ENCODE results near the gene CCP110. TPM values are rescaled to one million over a fixed set of nuclear protein-coding genes. Genes with fewer than 3 reads are reported as not detected.

CCP110 gene
- total RNA-seq, 1 experiment from 2014 or later: 5.4 TPM

DNA sequence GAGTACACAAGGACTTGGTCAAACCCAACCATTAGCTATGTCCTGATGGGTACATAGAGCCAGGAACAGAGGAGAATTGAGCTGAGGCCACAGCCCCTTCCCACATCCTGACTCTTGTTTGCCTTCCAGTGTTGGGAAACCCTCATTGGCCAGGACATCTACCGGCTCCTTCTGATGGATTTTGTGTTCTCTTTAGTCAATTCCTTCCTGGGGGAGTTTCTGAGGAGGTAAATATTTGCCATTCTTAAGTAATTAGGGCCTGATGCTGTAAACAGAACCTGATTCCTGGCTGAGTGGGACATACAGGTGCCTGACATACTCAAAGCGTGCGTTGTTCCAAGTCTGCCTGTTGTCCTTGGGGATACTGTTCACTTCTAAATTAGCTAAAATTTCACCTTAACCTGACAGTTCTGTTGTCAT lies 44.4 kb upstream of the CCP110 start:
- Histone ChIP-seq H3F3A (ENCODE audit: low read length, unreplicated experiment) (no peaks in the 10 kb centered on the region), H3K9ac (ENCODE audit: low read length) (no peak overlapping the region), H3K4me2 (ENCODE audit: low read length) (no peak overlapping the region), H3K27me3 (ENCODE audit: low read length) (no peaks in the 10 kb centered on the region), H3K27ac (ENCODE audit: low read length) (no peak overlapping the region), H3K4me1 (ENCODE audit: insufficient read depth, low read length) (peaks cover 17% of the 10 kb centered on the region), H3K36me3 (ENCODE audit: low read depth, low read length) (peaks cover 6% of the 10 kb centered on the region), H4K20me1 (ENCODE audit: low read length) (no peaks in the 10 kb centered on the region), H3K9me2 (replicated peaks; ENCODE audit: low read length) (no peaks in the 10 kb centered on the region), H2AFZ (ENCODE audit: low read length) (no peak overlapping the region), H3K4me3 (ENCODE audit: low read length) (no peak overlapping the region), H3K9me3 (ENCODE audit: low read length) (no peaks in the 10 kb centered on the region), H3K79me2 (ENCODE audit: low read length) (no peaks in the 10 kb centered on the region)
- no peak for TF ChIP-seq EZH2phosphoT487 (IDR thresholded peaks at IDR 0.05; ENCODE audit: borderline replicate concordance, low read length)
- no peak for TF ChIP-seq EZH2 (IDR thresholded peaks at IDR 0.05; ENCODE audit: low read length, unreplicated experiment)
- TF ChIP-seq, protein P1, sequence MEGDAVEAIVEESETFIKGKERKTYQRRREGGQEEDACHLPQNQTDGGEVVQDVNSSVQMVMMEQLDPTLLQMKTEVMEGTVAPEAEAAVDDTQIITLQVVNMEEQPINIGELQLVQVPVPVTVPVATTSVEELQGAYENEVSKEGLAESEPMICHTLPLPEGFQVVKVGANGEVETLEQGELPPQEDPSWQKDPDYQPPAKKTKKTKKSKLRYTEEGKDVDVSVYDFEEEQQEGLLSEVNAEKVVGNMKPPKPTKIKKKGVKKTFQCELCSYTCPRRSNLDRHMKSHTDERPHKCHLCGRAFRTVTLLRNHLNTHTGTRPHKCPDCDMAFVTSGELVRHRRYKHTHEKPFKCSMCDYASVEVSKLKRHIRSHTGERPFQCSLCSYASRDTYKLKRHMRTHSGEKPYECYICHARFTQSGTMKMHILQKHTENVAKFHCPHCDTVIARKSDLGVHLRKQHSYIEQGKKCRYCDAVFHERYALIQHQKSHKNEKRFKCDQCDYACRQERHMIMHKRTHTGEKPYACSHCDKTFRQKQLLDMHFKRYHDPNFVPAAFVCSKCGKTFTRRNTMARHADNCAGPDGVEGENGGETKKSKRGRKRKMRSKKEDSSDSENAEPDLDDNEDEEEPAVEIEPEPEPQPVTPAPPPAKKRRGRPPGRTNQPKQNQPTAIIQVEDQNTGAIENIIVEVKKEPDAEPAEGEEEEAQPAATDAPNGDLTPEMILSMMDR (conservative IDR thresholded peaks at IDR 0.05; ENCODE audit: low read depth, low read length): no peak
- ATAC-seq: peak; percentile 33
- ChIA-PET POLR2A (ENCODE audit: unreplicated experiment) (no interaction called here), CTCF (no interaction called here)
- intact Hi-C loops (cut with micrococcal nuclease): no loop called here
- no TSS peak for BruUV-seq (replicated peaks)
- DNase-seq: peak; percentile 42

DNA sequence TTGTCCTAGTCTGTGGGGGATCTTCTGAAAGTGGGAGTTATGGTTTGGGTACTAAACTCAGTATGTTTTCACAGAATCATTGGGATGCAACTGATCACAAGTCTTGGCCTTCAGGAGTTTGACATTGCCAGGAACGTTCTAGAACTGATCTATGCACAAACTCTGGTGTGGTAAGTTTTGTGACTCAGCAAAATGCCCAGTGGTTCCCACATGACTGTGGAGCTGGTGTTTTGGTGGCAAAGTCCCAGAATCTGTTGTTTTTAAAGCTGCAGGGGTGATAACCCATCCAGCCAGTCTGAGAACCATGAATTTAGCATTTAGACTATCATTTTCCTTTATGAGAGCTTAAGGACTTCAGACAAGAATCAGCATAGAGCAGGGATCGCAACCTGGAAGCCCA lies 42.4 kb upstream of the CCP110 start:
- no peak overlapping the region for H3K27ac ChIP-seq (ENCODE audit: low read length)
- DNase-seq (no peak), ATAC-seq (no peak)
- no peak overlapping the region for H3K4me2 ChIP-seq (ENCODE audit: low read length)
- peaks cover 17% of the 10 kb centered on the region for H3K4me1 ChIP-seq (ENCODE audit: insufficient read depth, low read length)
- no TSS peak for BruUV-seq (replicated peaks)
- H3F3A ChIP-seq (ENCODE audit: low read length, unreplicated experiment): no peaks in the 10 kb centered on the region
- no peaks in the 10 kb centered on the region for H4K20me1 ChIP-seq (ENCODE audit: low read length)
- no peaks in the 10 kb centered on the region for H3K27me3 ChIP-seq (ENCODE audit: low read length)
- no peaks in the 10 kb centered on the region for H3K9me3 ChIP-seq (ENCODE audit: low read length)
- CTCF ChIA-PET: no interaction called here
- H3K9me2 ChIP-seq (replicated peaks; ENCODE audit: low read length): no peaks in the 10 kb centered on the region
- intact Hi-C loops (cut with micrococcal nuclease): no loop called here
- no peak overlapping the region for H3K9ac ChIP-seq (ENCODE audit: low read length)
- POLR2A ChIA-PET (ENCODE audit: unreplicated experiment): no interaction called here
- H2AFZ ChIP-seq (ENCODE audit: low read length): no peak overlapping the region
- H3K36me3 ChIP-seq (ENCODE audit: low read depth, low read length): peaks cover 6% of the 10 kb centered on the region
- no peak overlapping the region for H3K4me3 ChIP-seq (ENCODE audit: low read length)
- TF ChIP-seq EZH2 (IDR thresholded peaks at IDR 0.05; ENCODE audit: low read length, unreplicated experiment) (no peak), EZH2phosphoT487 (IDR thresholded peaks at IDR 0.05; ENCODE audit: borderline replicate concordance, low read length) (no peak)
- TF ChIP-seq, protein P1 (conservative IDR thresholded peaks at IDR 0.05; ENCODE audit: low read depth, low read length): no peak
- no peaks in the 10 kb centered on the region for H3K79me2 ChIP-seq (ENCODE audit: low read length)

DNA sequence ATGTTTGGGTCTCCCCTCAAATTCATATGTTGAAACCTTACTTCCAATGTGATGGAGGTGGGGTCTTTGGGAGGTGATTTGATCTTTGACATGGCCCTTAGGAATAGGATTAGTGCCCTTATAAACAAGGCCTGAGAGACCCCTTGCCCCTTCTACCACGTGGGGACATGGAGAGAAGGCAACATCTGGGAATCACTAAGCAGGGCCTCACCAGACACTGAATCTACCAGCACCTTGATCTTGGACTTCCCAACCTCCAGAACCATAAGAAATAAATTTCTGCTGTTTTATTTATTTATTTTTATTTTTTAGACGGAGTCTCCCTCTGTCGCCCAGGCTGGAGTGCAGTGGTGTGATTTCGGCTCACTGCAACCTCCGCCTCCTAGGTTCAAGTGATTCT lies 42.0 kb upstream of the CCP110 start:
- no peaks in the 10 kb centered on the region for H3K9me3 ChIP-seq (ENCODE audit: low read length)
- H3K36me3 ChIP-seq (ENCODE audit: low read depth, low read length): peaks cover 6% of the 10 kb centered on the region
- H3F3A ChIP-seq (ENCODE audit: low read length, unreplicated experiment): no peaks in the 10 kb centered on the region
- no peak for DNase-seq
- no peak overlapping the region for H3K4me2 ChIP-seq (ENCODE audit: low read length)
- H3K27me3 ChIP-seq (ENCODE audit: low read length): no peaks in the 10 kb centered on the region
- no peak overlapping the region for H3K9ac ChIP-seq (ENCODE audit: low read length)
- H2AFZ ChIP-seq (ENCODE audit: low read length): no peak overlapping the region
- no peak overlapping the region for H3K4me3 ChIP-seq (ENCODE audit: low read length)
- peaks cover 17% of the 10 kb centered on the region for H3K4me1 ChIP-seq (ENCODE audit: insufficient read depth, low read length)
- ATAC-seq: no peak
- TF ChIP-seq EZH2 (IDR thresholded peaks at IDR 0.05; ENCODE audit: low read length, unreplicated experiment) (no peak), EZH2phosphoT487 (IDR thresholded peaks at IDR 0.05; ENCODE audit: borderline replicate concordance, low read length) (no peak)
- TF ChIP-seq, protein P1 (conservative IDR thresholded peaks at IDR 0.05; ENCODE audit: low read depth, low read length): no peak
- intact Hi-C loops (cut with micrococcal nuclease): no loop called here
- POLR2A ChIA-PET (ENCODE audit: unreplicated experiment): no interaction called here
- H3K79me2 ChIP-seq (ENCODE audit: low read length): no peaks in the 10 kb centered on the region
- no peak overlapping the region for H3K27ac ChIP-seq (ENCODE audit: low read length)
- H3K9me2 ChIP-seq (replicated peaks; ENCODE audit: low read length): no peaks in the 10 kb centered on the region
- CTCF ChIA-PET: no interaction called here
- H4K20me1 ChIP-seq (ENCODE audit: low read length): no peaks in the 10 kb centered on the region
- no TSS peak for BruUV-seq (replicated peaks)
